Heart right ventricle (tissue), 16 donors: ENCODE measurements around the gene LRRTM2. TPM values are rescaled to one million over a fixed set of nuclear protein-coding genes. Genes with fewer than 3 reads are reported as not detected.

Source experiments
- ATAC-seq, 8 donors: fragments of 200-7000 bp; cut with Tn5 transposase; one replicate each; pipeline ENCODE4 v1.9.1; 2020; ENCODE audit warnings: mild to moderate bottlenecking in 8 of 8, moderate library complexity in 8 of 8, moderate number of reproducible peaks in 1 of 8
- DNase-seq, 2 donors: peaks; one replicate each; pipeline ENCODE4 v3.0.0-alpha.2; 2020
- H3K27ac ChIP-seq, 10 donors: fragments of 200-600 bp; sonication (generic) in 2 of 10; one replicate each; pipeline versions ENCODE4 v1.5.0 to v1.8.0; 2020 to 2022; ENCODE audit warnings: mild to moderate bottlenecking in 3 of 10
- H3K27me3 ChIP-seq, 7 donors: fragments of 200-600 bp; one replicate each; pipeline ENCODE4 v1.8.0; 2021 to 2022; ENCODE audit warnings: mild to moderate bottlenecking in 2 of 7
- H3K36me3 ChIP-seq, 9 donors: fragments of 200-600 bp; sonication (generic) in 1 of 9; one replicate each; pipeline versions ENCODE4 v1.5.0 to v1.8.0; 2020 to 2022; ENCODE audit warnings: mild to moderate bottlenecking in 2 of 9
- H3K4me1 ChIP-seq, 9 donors: fragments of 200-600 bp; sonication (generic) in 1 of 9; one replicate each; pipeline versions ENCODE4 v1.5.0 to v1.8.0; 2020 to 2022; ENCODE audit warnings: mild to moderate bottlenecking in 4 of 9
- H3K4me3 ChIP-seq, 10 donors: fragments of 200-600 bp; sonication (generic) in 2 of 10; one replicate each; pipeline versions ENCODE4 v1.5.0 to v1.8.0; 2020 to 2022; ENCODE audit warnings: mild to moderate bottlenecking in 7 of 10, moderate library complexity in 2 of 10
- H3K9me3 ChIP-seq, 11 donors: fragments of 200-600 bp in 10 of 11; sonication (generic) in 2 of 11; one replicate each; pipeline versions ENCODE4 v1.5.0 to v1.8.0; 2013 to 2022; ENCODE audit warnings: mild to moderate bottlenecking in 2 of 11, control low read depth in 1 of 11, moderate library complexity in 1 of 11
- CTCF ChIP-seq, 9 donors: fragments of 200-600 bp; sonication (generic) in 2 of 9; IDR thresholded peaks; one replicate each; pipeline versions ENCODE4 v1.5.0 to v1.8.0; 2021 to 2022; ENCODE audit warnings: antibody characterized with exemption in 9 of 9, mild to moderate bottlenecking in 5 of 9, moderate library complexity in 1 of 9
- whole genome bisulfite sequencing, 2 donors: extraction: QIAGEN DNeasy Blood & Tissue Kit; methylation state at CpG; one replicate each; pipeline ENCODE4 v1.1.7; 2013; ENCODE audit warnings: inconsistent platforms in 1 of 2; 5-methylcytosine and 5-hydroxymethylcytosine counted together
- intact Hi-C, 10 donors: fragments of 100-400 bp; cut with DNase I; formaldehyde crosslinking; loops; one replicate each; pipeline versions ENCODE4 v1.11.1 to v1.14.2; 2022
- polyA plus RNA-seq, 2 donors: library from polyadenylated mRNA; stranded (reverse); fragments of 200-250 nt; gene quantifications; one replicate each; pipeline ENCODE4 v1.2.3, GENCODE V29; 2013
- total RNA-seq, 10 donors: library from RNA; stranded (reverse); fragmentation: NEBNext Ultra II Directional in 3 of 10; extraction: Animal tissue kit (Norgen Biotek cat#: 25700) in 3 of 10; gene quantifications; one replicate each; pipeline versions ENCODE4 v1.2.1 to v1.2.4, GENCODE V29; 2021 to 2023
- donor health status: Arrhythmogenic right ventricular cardiomyopathy.
- donor health status: ischemic (EF 13 %, LVEDD 7.1; RV severe dilation, severe dysfunction).
- donor health status: healthy with polysubstance abuse.
- donor health status: DM: no; HTN: yes; CAD: no.
- donor health status: DM: no; HTN: no; CAD: no.
- donor health status: ischemic (EF 25% LVEDD 6.9; RV normal size, moderate dysfunction).
- donor health status: ischemic (EF 25% LVEDD 5.7; RV mildly dilated, moderate dysfunction).
- donor health status: healthy.
- donor health status: DM: yes; HTN: yes; CAD: no.
- donor health status: Ischemic cardiomyopathy.
- donor health status: ischemic (EF 35%, LVEDD 5.7; RV mildly dilated, moderate dysfunction).
- donor health status: nonischemic (EF 11% LVEDD 7.7; RV severe dilation, severe dysfunction).
- donor health status: DM: yes; HTN: yes; CAD: no.
- donor health status: PGD.
- donor health status: ischemic (EF 29% LVEDD 5.4; RV normal size, mild dysfunction).
- donor health status: nonischemic (EF 23%, LVEDD 6.1; RV moderate dilation, normal function).

The LRRTM2 gene
- total and polyA plus RNA-seq, 12 donors = 0.04 to 0.49 (median 0.09) TPM; not detected in 6

- no peak overlapping the region for H3K27ac ChIP-seq
- H3K27me3 ChIP-seq = no peaks in the 10 kb centered on the region
- no peak overlapping the region for H3K4me3 ChIP-seq
- WGBS, 2 donors = 76 to 90% methylated on average over 3 of the region's 3 CpGs
- TF ChIP-seq CTCF (IDR thresholded peaks at IDR 0.05) = no peak
- DNase-seq (no peak), ATAC-seq (no peak)
- peaks cover 0 to 35% (median 0%) of the 10 kb centered on the region in 9 donors for H3K36me3 ChIP-seq
- peaks cover 0 to 6% (median 0%) of the 10 kb centered on the region in 11 donors for H3K9me3 ChIP-seq
- intact Hi-C loops = loop anchor here in 3 of 10 donors (5.0 to 10.0 kb wide), 2 partner anchors 377 to 444 kb away; partner anchors contain the start of gene SIL1 (in 1 of the 3)
- peaks cover 4 to 83% (median 61%) of the 10 kb centered on the region in 9 donors for H3K4me1 ChIP-seq
These were observed 54.4 kb downstream of the LRRTM2 start for GRCh38 chr5:138820695-138821094.

GRCh38 chr5:138819081-138819480 is 56.1 kb downstream of the LRRTM2 start:
- WGBS, 2 donors = 74 to 79% methylated on average over 4 of the region's 4 CpGs
- no peaks in the 10 kb centered on the region for H3K27me3 ChIP-seq
- ATAC-seq = peak in 3 of 8 donors; percentile 12 to 52 (median 36)
- peaks cover 0 to 6% (median 0%) of the 10 kb centered on the region in 11 donors for H3K9me3 ChIP-seq
- intact Hi-C loops = loop anchor here in 1 of 10 donors (10.0 kb wide), 1 partner anchor 174 kb away; no protein-coding TSS in a partner anchor
- DNase-seq = no peak
- peaks cover 0 to 36% (median 7%) of the 10 kb centered on the region in 9 donors for H3K36me3 ChIP-seq
- H3K4me3 ChIP-seq = no peak overlapping the region
- no peak for TF ChIP-seq CTCF (IDR thresholded peaks at IDR 0.05)
- no peak overlapping the region for H3K27ac ChIP-seq
- peaks cover 0 to 67% (median 49%) of the 10 kb centered on the region in 9 donors for H3K4me1 ChIP-seq

Other genes starting within 250 kb of the LRRTM2 start
- 100 to 1,000 TPM; 337 to 416 (median 382) TPM for gene CTNNA1, start 121.9 kb downstream of the LRRTM2 start, total RNA-seq
- gene CTNNA1, start 121.9 kb downstream of the LRRTM2 start, polyA plus RNA-seq = 100 to 1,000 TPM; 128 to 213 TPM